22Rv1 (cell line): Measurements from ENCODE around the gene USP32.

Source experiments
- CTCF ChIP-seq: fragments of 450-650 bp; IDR thresholded peaks from 2 replicates; pipeline ENCODE4 v1.5.1; 2017; ENCODE audit warnings: mild to moderate bottlenecking
- ZFX ChIP-seq: fragments of 450-650 bp; IDR thresholded peaks from 2 replicates; pipeline ENCODE4 v1.6.1; 2017; ENCODE audit warnings: antibody characterized with exemption, borderline replicate concordance

DNA sequence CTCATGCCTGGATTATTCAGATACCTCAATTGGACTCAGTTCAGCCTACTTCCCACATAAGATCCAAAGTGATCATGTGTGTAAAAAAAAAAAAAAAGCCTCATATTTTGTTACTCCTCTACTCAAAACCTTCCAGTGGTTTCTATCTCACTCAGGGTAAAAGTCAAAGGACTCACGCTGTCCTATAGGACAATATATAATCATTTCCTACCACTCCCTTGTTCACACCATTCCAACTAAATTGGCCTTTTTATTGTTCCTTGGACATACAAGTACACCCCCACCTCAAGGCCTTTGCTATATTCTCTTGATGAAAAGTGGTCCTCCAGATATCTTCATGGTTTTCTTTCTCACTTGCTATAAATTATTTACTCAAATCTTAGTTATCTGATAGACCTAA is 99.2 kb downstream of the USP32 start:
- TF ChIP-seq CTCF, result no peak
- TF ChIP-seq ZFX, result no peak
